Testis (tissue), 2 donors: Measurements from ENCODE around the gene RELL2.

Source experiments
- CTCF ChIP-seq, 3 experiments: fragments of 450-650 bp in 2 of 3; fragments of 200-600 bp in 1 of 3; sonication (generic) in 1 of 3; IDR thresholded peaks; one replicate each; pipeline ENCODE4 v1.5.1; 2016 to 2019; ENCODE audit warnings: antibody characterized with exemption in 3 of 3, mild to moderate bottlenecking in 2 of 3, moderate library complexity in 1 of 3
- POLR2A ChIP-seq: fragments of 450-650 bp; IDR thresholded peaks from one replicate; pipeline ENCODE4 v1.6.1; 2017; ENCODE audit warnings: antibody characterized with exemption, mild to moderate bottlenecking, moderate library complexity

- TF ChIP-seq CTCF (IDR thresholded peaks at IDR 0.05) (no peak), POLR2A (no peak)
Observed at GRCh38 chr5:141617128-141617527, 19.7 kb upstream of the RELL2 start.
